ENCODE measurements around the gene RUBCNL.
A peak's percentile ranks its signal among the peaks of the same experiment; 100 is the strongest.

Gene RUBCNL

GRCh38 chr13:46361276-46361934, 25.6 kb downstream of the RUBCNL start:
- peak; percentile 42 for DNase-seq (ENCODE audit: low read depth)
- no peak for TF ChIP-seq CTCF (conservative IDR thresholded peaks at IDR 0.05; ENCODE audit: low read depth, low read length)

GRCh38 chr13:46360604-46361003, 26.4 kb downstream of the RUBCNL start:
- no peak for TF ChIP-seq CTCF (conservative IDR thresholded peaks at IDR 0.05; ENCODE audit: low read depth, low read length)
- no peak for DNase-seq (ENCODE audit: low read depth)
- H3K4me3 ChIP-seq (ENCODE audit: low read depth, low read length) = no peak overlapping the region

More at GRCh38 chr13:46361276-46361934, 25.6 kb downstream of the RUBCNL start:
- no peak overlapping the region for H3K4me3 ChIP-seq (ENCODE audit: low read depth, low read length)

GRCh38 chr13:46359714-46360113, 27.3 kb downstream of the RUBCNL start:
- DNase-seq (ENCODE audit: low read depth) = peak; percentile 79
- TF ChIP-seq CTCF (conservative IDR thresholded peaks at IDR 0.05; ENCODE audit: low read depth, low read length) = no peak
- H3K4me3 ChIP-seq (ENCODE audit: low read depth, low read length) = no peak overlapping the region

GRCh38 chr13:46355901-46356590, 31.0 kb downstream of the RUBCNL start:
- TF ChIP-seq CTCF (conservative IDR thresholded peaks at IDR 0.05; ENCODE audit: low read depth, low read length) = no peak
- peak; percentile 11 for DNase-seq (ENCODE audit: low read depth)
- H3K4me3 ChIP-seq (ENCODE audit: low read depth, low read length) = no peak overlapping the region

GRCh38 chr13:46355088-46355468, 32.0 kb downstream of the RUBCNL start:
- H3K4me3 ChIP-seq (ENCODE audit: low read depth, low read length) = no peak overlapping the region
- DNase-seq (ENCODE audit: low read depth) = no peak
- no peak for TF ChIP-seq CTCF (conservative IDR thresholded peaks at IDR 0.05; ENCODE audit: low read depth, low read length)

GRCh38 chr13:46354156-46355087, 32.6 kb downstream of the RUBCNL start:
- H3K4me3 ChIP-seq (ENCODE audit: low read depth, low read length) = no peak overlapping the region
- DNase-seq (ENCODE audit: low read depth) = peak; percentile 96
- no peak for TF ChIP-seq CTCF (conservative IDR thresholded peaks at IDR 0.05; ENCODE audit: low read depth, low read length)

All from choroid plexus epithelial cell (primary cell).